GM21619 (cell line): ENCODE results near the gene PDIA5.

ENCODE experiments used
- ATAC-seq: cut with Tn5 transposase; IDR thresholded peaks from one replicate; pipeline ENCODE4 v1.9.1; 2021; ENCODE audit not compliant: unreplicated experiment

The PDIA5 gene

GRCh38 chr3:123066896-123067688, at the start of gene PDIA5:
Gene PDIA5 (plus strand): TSS chr3:123067025. CDS start chr3:123067165, 140 bp downstream.
- ATAC-seq = peak; percentile 84

- no peak for ATAC-seq
Observed at GRCh38 chr3:123018683-123019082, 48.1 kb upstream of the PDIA5 start.

- no peak for ATAC-seq
Observed at GRCh38 chr3:123019161-123019560, 47.7 kb upstream of the PDIA5 start.

- ATAC-seq = no peak
Observed at GRCh38 chr3:123019591-123019990, 47.2 kb upstream of the PDIA5 start.

GRCh38 chr3:123020709-123021108, 46.1 kb upstream of the PDIA5 start:
- ATAC-seq = no peak

GRCh38 chr3:123021388-123021787, 45.4 kb upstream of the PDIA5 start:
- ATAC-seq = no peak

GRCh38 chr3:123021996-123022510, 44.8 kb upstream of the PDIA5 start:
- no peak for ATAC-seq

GRCh38 chr3:123024056-123024455, 42.8 kb upstream of the PDIA5 start:
- ATAC-seq = no peak

- ATAC-seq = no peak
Observed at GRCh38 chr3:123025642-123026521, 40.9 kb upstream of the PDIA5 start.

- no peak for ATAC-seq
Observed at GRCh38 chr3:123026565-123027291, 40.1 kb upstream of the PDIA5 start.

- no peak for ATAC-seq
Observed at GRCh38 chr3:123027292-123028232, 39.3 kb upstream of the PDIA5 start, which contains the start of gene SEMA5B. Gene SEMA5B (minus strand): TSS chr3:123027763. CDS start chr3:122961263, 66,500 bp downstream.

GRCh38 chr3:123028233-123028828, 38.5 kb upstream of the PDIA5 start:
- no peak for ATAC-seq

GRCh38 chr3:123031051-123031450, 35.8 kb upstream of the PDIA5 start:
- ATAC-seq = no peak

- ATAC-seq = no peak
Observed at GRCh38 chr3:123032057-123032456, 34.8 kb upstream of the PDIA5 start.

- ATAC-seq = no peak
Observed at GRCh38 chr3:123034120-123034519, 32.7 kb upstream of the PDIA5 start.

- no peak for ATAC-seq
Observed at GRCh38 chr3:123034996-123035395, 31.8 kb upstream of the PDIA5 start.

- no peak for ATAC-seq
Observed at GRCh38 chr3:123036352-123037014, 30.3 kb upstream of the PDIA5 start.

- ATAC-seq = no peak
Observed at GRCh38 chr3:123037015-123037375, 29.8 kb upstream of the PDIA5 start.

GRCh38 chr3:123038751-123039150, 28.1 kb upstream of the PDIA5 start:
- no peak for ATAC-seq
